Measurements from ENCODE around the gene FAM53B.

Gene FAM53B

GRCh38 chr10:124707144-124707467 is 37.1 kb downstream of the FAM53B start:
- no peak for DNase-seq

GRCh38 chr10:124706462-124707143 is 37.6 kb downstream of the FAM53B start:
- DNase-seq: no peak

GRCh38 chr10:124705817-124706461 is 38.2 kb downstream of the FAM53B start:
- DNase-seq: no peak

GRCh38 chr10:124705381-124705740 is 38.8 kb downstream of the FAM53B start:
- DNase-seq: no peak

- no peak for DNase-seq
These were observed 39.5 kb downstream of the FAM53B start for GRCh38 chr10:124704428-124705380.

GRCh38 chr10:124703778-124704427 is 40.3 kb downstream of the FAM53B start:
- DNase-seq: no peak

GRCh38 chr10:124703372-124703771 is 40.8 kb downstream of the FAM53B start:
- no peak for DNase-seq

GRCh38 chr10:124701881-124702656 is 42.1 kb downstream of the FAM53B start:
- DNase-seq: no peak

- no peak for DNase-seq
These were observed 42.7 kb downstream of the FAM53B start for GRCh38 chr10:124701435-124701834.

GRCh38 chr10:124701038-124701365 is 43.2 kb downstream of the FAM53B start:
- no peak for DNase-seq

GRCh38 chr10:124700293-124701037 is 43.7 kb downstream of the FAM53B start:
- DNase-seq: no peak

GRCh38 chr10:124699471-124700292 is 44.5 kb downstream of the FAM53B start:
- no peak for DNase-seq

- no peak for DNase-seq
These were observed 45.4 kb downstream of the FAM53B start for GRCh38 chr10:124698545-124699469.

- DNase-seq: no peak
These were observed 46.2 kb downstream of the FAM53B start for GRCh38 chr10:124697837-124698544.

- no peak for DNase-seq
These were observed 46.7 kb downstream of the FAM53B start for GRCh38 chr10:124697443-124697836.

GRCh38 chr10:124696446-124697392 is 47.5 kb downstream of the FAM53B start:
- DNase-seq: no peak

GRCh38 chr10:124695259-124695658 is 48.9 kb downstream of the FAM53B start:
- no peak for DNase-seq

All from GOT3 (cell line).